ENCODE results near the gene SLC44A2.
"Not testable (repeated sequence)": the region's sequence is repeated elsewhere in the genome, so short reads cannot be mapped to it uniquely, and the experiment has no call there.

SLC44A2 gene

GRCh38 chr19:10648360-10648759 lies 23.0 kb downstream of the SLC44A2 start:
- no peaks in the 10 kb centered on the region for H3K9me3 Mint-ChIP-seq
- intact Hi-C loops (cut with micrococcal nuclease) = no loop called here
- H3K27ac Mint-ChIP-seq = peak overlapping the region; percentile 30
- H3K36me3 Mint-ChIP-seq (ENCODE audit: low read depth) = peaks cover 19% of the 10 kb centered on the region
- peaks cover 12% of the 10 kb centered on the region for H3K27me3 Mint-ChIP-seq
- no peak overlapping the region for H3K4me3 Mint-ChIP-seq
- H3K4me1 Mint-ChIP-seq (ENCODE audit: low read depth) = peaks cover 48% of the 10 kb centered on the region

DNA sequence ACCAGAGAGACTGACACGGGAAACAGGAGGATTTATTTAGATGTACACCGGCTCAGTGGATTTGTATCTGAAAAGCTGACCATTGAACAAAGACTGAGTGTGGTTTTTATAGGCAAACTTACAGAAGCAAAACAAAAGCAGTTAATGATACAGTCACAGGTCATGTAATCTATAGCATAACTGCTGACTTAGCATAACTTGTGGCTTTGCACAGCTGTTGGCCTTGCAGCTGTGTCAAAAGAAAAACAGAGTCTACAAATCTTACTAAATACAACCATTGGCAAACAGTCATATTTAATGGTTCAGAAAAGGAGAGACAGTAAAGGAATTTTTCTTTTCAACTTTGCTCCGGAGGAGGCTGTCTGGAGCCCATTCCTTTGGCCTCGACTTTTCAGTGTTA lies 26.5 kb downstream of the SLC44A2 start:
- no peak overlapping the region for H3K27ac Mint-ChIP-seq
- H3K27me3 Mint-ChIP-seq = no peaks in the 10 kb centered on the region
- intact Hi-C loops (cut with micrococcal nuclease) = no loop called here
- H3K4me3 Mint-ChIP-seq = no peak overlapping the region
- peaks cover 45% of the 10 kb centered on the region for H3K36me3 Mint-ChIP-seq (ENCODE audit: low read depth)
- peaks cover 43% of the 10 kb centered on the region for H3K4me1 Mint-ChIP-seq (ENCODE audit: low read depth)
- no peaks in the 10 kb centered on the region for H3K9me3 Mint-ChIP-seq

GRCh38 chr19:10653482-10653731 lies 28.1 kb downstream of the SLC44A2 start:
- Mint-ChIP-seq H3K27ac (peak overlapping the region; percentile 97), H3K36me3 (ENCODE audit: low read depth) (peaks cover 58% of the 10 kb centered on the region), H3K4me3 (peak overlapping the region; percentile 86), H3K9me3 (no peaks in the 10 kb centered on the region), H3K27me3 (no peaks in the 10 kb centered on the region), H3K4me1 (ENCODE audit: low read depth) (peaks cover 37% of the 10 kb centered on the region)
- intact Hi-C loops (cut with micrococcal nuclease) = loop anchor here (1.0 kb wide), 1 partner anchor 87 kb away; the partner anchor contains the start of gene KRI1

DNA sequence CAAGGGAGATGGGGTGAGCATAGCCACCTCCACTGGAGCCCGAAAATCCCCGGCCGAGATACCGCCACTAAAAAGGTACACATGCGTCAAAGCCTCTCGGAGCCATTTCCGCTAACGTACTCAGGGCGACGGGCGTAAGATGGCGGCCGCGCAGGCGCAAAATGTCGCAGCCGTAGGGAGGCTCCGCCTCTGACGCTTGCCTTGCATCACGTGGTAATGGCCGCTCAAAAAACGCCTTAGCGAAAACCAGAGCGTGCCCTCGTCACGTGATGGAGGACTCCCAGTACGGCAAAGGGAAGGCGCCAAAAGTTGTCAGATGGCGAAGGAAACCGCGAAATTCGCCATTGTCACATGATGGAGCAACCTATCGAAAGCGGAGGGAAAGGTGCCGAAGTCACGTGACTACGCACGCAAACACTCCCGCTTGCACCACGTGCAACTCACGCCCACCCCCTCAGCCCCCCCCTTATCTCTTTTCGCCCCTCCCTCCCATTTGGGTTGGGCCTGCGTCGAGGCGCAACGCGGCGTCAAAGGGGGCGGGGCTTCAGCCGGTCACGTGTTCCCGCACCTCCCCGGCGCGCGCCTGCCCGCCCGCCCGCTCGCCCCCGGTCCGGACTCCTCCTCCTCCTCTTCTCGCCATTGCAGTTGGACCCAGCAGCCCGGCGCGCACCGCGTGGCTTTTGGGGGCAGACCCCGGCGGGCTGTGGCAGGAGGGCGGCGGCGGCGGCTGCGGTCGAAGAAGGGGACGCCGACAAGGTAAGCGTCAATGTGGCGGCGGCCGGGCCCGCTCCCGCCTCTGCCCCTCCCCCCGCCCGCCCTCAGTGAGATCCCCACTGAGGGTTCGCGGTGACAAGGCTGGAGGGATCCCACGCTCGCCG lies 28.6 kb downstream of the SLC44A2 start, which contains the start of gene ILF3:
Gene ILF3 (plus strand): TSS at position 615 of the 878 bp plus-strand sequence. CDS start 16,260 bp downstream, outside the sequence.
- intact Hi-C loops (cut with micrococcal nuclease) = loop anchor here (1.0 kb wide), 1 partner anchor 88 kb away; the partner anchor contains the start of gene KRI1
- Mint-ChIP-seq H3K4me3 (peak within 1 kb of the TSS; percentile 86), H3K9me3 (no peaks in the 10 kb centered on the region), H3K27ac (peak within 1 kb of the TSS; percentile 97), H3K36me3 (ENCODE audit: low read depth) (peaks cover 58% of the 10 kb centered on the region), H3K4me1 (ENCODE audit: low read depth) (peaks cover 35% of the 10 kb centered on the region), H3K27me3 (no peaks in the 10 kb centered on the region)

DNA sequence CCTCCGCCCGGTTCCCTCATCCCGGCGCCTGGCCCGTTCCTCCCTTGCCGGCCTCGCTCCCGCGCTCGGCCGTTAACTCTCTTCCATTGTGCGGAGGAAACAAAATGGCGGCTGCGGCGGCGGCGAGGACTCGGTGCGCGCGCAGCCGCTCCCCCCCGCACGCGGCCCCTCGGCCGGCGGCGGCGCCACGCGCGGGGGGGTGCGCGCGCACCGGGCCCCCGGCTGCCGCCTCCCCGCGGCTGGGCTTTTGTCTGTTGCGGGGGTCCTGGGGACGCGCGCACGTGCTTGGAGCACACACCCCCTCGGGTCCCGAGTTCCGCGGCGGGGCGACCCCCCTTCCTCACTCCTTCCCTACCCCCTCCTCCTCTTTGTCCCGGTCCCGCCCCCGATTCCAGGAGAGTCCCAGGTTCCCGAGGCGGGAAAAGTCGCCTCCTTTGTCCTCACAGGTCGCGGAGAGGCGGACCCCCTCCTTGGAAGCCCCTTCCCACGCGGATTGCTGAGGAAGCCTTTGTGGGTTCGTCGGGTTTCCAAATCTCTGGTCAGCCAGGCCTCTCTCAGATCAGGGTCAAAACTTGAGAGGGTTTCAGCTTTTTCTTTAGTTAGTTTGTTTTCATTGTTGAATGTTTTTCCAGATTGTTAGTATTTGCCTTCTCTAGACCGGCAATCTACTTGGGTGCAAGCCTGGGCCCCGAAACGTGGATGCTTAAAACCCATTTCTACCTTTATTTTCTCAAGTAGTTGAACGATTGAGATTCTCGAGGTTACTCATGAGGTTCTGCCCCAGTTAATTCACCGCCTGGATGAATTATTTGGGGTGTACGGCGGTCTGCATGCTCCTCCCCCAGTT lies 29.5 kb downstream of the SLC44A2 start:
- Mint-ChIP-seq H3K4me3 (peak overlapping the region; percentile 86), H3K4me1 (ENCODE audit: low read depth) (peaks cover 38% of the 10 kb centered on the region), H3K27ac (peak overlapping the region; percentile 97), H3K27me3 (no peaks in the 10 kb centered on the region), H3K36me3 (ENCODE audit: low read depth) (peaks cover 58% of the 10 kb centered on the region), H3K9me3 (no peaks in the 10 kb centered on the region)
- intact Hi-C loops (cut with micrococcal nuclease) = loop anchor here (5.0 kb wide), 1 partner anchor 42 kb away; no protein-coding TSS in a partner anchor

DNA sequence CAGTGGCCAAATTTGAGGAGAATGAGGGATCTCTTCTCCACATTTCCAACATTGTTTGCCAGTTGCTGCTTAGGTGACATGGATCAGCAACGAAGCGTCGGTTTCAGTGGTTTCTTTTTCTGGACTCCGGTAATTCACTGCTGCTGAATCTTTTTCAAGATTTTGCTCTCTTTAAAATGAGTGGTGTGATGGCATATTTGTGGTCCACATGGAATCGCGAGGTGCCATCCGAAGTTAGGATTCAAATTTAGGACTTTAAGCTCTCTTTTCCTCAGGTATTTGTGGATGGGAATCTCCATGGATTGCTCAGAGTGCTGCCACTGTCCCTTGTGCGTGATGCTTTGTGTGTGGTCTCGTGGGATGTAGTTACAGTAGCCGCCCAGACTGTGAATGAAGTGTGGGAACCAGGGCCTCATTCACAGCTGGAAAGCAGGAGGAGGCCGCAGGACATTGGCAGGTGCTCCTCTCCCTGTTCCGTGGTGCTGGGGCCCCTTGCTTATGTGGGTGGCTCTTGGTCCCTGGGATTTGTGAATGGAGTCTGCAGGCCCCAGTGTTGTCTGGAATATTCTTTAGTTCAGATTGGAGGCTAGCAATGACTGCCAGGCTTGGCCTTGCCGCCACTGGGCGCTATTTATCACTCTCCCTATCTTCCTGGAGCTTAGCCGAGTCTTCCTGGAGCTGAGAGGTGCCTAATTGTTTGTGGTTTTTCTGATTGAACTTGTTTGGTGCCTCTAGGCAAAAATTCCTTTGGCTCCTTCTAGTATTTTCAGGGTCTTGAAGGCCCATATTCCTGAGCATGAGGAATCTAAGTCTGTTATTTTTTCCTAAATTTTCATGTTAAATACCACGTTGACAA lies 30.3 kb downstream of the SLC44A2 start:
- H3K27ac Mint-ChIP-seq = peak overlapping the region; percentile 97
- H3K9me3 Mint-ChIP-seq = no peaks in the 10 kb centered on the region
- no peaks in the 10 kb centered on the region for H3K27me3 Mint-ChIP-seq
- peaks cover 66% of the 10 kb centered on the region for H3K36me3 Mint-ChIP-seq (ENCODE audit: low read depth)
- H3K4me1 Mint-ChIP-seq (ENCODE audit: low read depth) = peaks cover 47% of the 10 kb centered on the region
- peak overlapping the region; percentile 86 for H3K4me3 Mint-ChIP-seq
- intact Hi-C loops (cut with micrococcal nuclease) = loop anchor here (5.0 kb wide), 1 partner anchor 42 kb away; no protein-coding TSS in a partner anchor

DNA sequence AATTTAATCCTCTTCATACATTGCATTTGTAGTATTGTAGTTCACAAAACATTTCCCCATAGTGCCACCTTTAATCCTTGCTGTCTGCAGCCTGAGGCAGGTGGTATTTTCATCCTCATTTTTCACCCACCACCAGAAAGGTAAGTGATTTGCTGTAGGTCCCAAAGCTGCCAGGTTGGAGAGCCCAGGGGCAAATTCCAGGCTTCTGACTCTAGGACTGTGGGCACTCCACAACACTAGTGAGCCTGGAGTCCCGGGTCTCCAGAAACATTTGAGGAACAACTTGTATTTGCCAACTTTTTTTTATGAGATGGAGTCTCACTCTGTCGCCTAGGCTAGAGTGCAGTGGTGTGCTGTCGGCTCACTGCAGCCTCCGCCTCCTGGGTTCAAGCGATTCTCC lies 35.0 kb downstream of the SLC44A2 start:
- Mint-ChIP-seq H3K27ac (peak overlapping the region; percentile 24), H3K9me3 (no peaks in the 10 kb centered on the region), H3K36me3 (ENCODE audit: low read depth) (peaks cover 49% of the 10 kb centered on the region), H3K27me3 (no peaks in the 10 kb centered on the region), H3K4me3 (no peak overlapping the region), H3K4me1 (ENCODE audit: low read depth) (peaks cover 56% of the 10 kb centered on the region)
- intact Hi-C loops (cut with micrococcal nuclease) = no loop called here

DNA sequence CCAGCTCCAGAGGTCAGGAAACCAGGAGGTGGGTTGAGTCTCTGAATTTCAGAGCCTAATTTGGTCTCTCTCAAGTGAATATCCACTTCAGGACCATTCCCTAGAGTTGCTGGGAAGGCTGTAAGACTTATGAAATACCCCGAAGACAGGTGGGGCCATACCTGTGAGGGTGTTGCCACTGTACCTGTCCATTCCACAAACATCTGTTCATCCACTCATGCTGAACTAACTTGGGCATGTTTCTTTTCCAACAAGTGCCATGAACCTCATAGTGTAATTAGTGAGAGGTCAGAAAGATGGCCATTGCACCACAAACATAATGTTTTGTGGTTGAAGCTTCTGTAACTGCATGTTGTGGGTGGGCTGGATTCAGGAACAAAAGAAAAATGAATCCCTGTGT lies 36.6 kb downstream of the SLC44A2 start:
- Mint-ChIP-seq H3K4me1 (ENCODE audit: low read depth) (peaks cover 43% of the 10 kb centered on the region), H3K9me3 (no peaks in the 10 kb centered on the region), H3K36me3 (ENCODE audit: low read depth) (peaks cover 43% of the 10 kb centered on the region), H3K27me3 (no peaks in the 10 kb centered on the region), H3K27ac (peak overlapping the region; percentile 15), H3K4me3 (no peak overlapping the region)
- intact Hi-C loops (cut with micrococcal nuclease) = no loop called here

DNA sequence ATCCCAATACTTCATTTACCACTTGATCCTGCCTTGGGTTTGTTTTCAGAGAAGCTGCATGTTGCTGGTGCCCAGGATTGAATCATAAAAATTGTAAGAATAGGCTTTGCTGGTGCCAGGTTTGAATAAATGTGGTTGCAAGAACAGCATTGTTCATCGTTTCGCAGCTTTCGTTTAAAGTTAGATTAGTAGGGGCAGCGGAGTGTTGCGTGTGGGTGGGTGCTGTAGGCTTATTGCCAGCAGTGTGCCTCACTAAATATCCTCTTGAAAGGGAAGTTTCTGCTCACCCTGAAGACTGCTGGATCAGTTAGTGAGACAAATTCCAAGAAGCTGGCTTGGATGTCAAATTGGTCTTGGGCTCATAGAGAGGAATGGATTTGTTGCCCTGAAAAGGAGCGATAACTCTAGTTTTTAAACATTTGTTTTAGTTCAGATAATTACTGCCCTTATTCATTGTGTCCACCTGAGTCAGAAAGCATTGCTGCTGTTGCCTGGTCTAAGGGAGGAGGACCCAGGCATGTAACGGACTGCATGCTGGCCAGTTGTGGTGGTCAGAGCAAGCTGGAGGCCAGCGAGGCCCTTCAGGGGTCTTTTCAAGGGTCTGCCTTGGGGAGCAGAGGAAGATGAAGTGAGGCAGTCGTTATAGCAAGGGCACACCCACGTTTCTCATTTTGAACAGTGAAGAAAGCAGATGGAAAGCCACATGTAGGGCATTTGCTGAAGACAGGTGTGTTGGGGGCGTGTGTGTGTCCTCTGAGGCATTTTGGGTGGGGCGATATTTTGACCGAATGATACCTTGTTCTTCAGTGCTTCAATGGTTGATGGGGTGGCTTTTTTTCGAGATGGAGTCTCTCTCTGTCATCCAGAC lies 37.3 kb downstream of the SLC44A2 start:
- Mint-ChIP-seq H3K4me1 (ENCODE audit: low read depth) (peaks cover 46% of the 10 kb centered on the region), H3K4me3 (no peak overlapping the region), H3K36me3 (ENCODE audit: low read depth) (peaks cover 42% of the 10 kb centered on the region), H3K27ac (no peak overlapping the region), H3K9me3 (no peaks in the 10 kb centered on the region), H3K27me3 (no peaks in the 10 kb centered on the region)
- intact Hi-C loops (cut with micrococcal nuclease) = no loop called here

- H3K27ac Mint-ChIP-seq; intact Hi-C loops (cut with micrococcal nuclease); H3K4me3 Mint-ChIP-seq; H3K9me3 Mint-ChIP-seq; H3K27me3 Mint-ChIP-seq: not testable (repeated sequence)
- Mint-ChIP-seq H3K4me1 (ENCODE audit: low read depth) (peaks cover 52% of the 10 kb centered on the region), H3K36me3 (ENCODE audit: low read depth) (peaks cover 40% of the 10 kb centered on the region)
These were observed 37.9 kb downstream of the SLC44A2 start for GRCh38 chr19:10663252-10663563.

GRCh38 chr19:10667867-10668266 lies 42.5 kb downstream of the SLC44A2 start:
- Mint-ChIP-seq H3K4me3 (no peak overlapping the region), H3K4me1 (ENCODE audit: low read depth) (peaks cover 58% of the 10 kb centered on the region), H3K27ac (no peak overlapping the region)

GRCh38 chr19:10669246-10669645 lies 43.9 kb downstream of the SLC44A2 start:
- Mint-ChIP-seq H3K36me3 (ENCODE audit: low read depth) (peaks cover 65% of the 10 kb centered on the region), H3K4me1 (ENCODE audit: low read depth) (peaks cover 51% of the 10 kb centered on the region), H3K27me3 (no peaks in the 10 kb centered on the region), H3K27ac (no peak overlapping the region), H3K4me3 (no peak overlapping the region), H3K9me3 (no peaks in the 10 kb centered on the region)
- intact Hi-C loops (cut with micrococcal nuclease) = no loop called here

More at GRCh38 chr19:10667867-10668266, 42.5 kb downstream of the SLC44A2 start:
- peaks cover 55% of the 10 kb centered on the region for H3K36me3 Mint-ChIP-seq (ENCODE audit: low read depth)
- intact Hi-C loops (cut with micrococcal nuclease) = no loop called here
- H3K9me3 Mint-ChIP-seq = no peaks in the 10 kb centered on the region
- no peaks in the 10 kb centered on the region for H3K27me3 Mint-ChIP-seq

- Mint-ChIP-seq H3K4me1 (ENCODE audit: low read depth) (peaks cover 51% of the 10 kb centered on the region), H3K9me3 (no peaks in the 10 kb centered on the region), H3K27ac (no peak overlapping the region), H3K36me3 (ENCODE audit: low read depth) (peaks cover 74% of the 10 kb centered on the region), H3K27me3 (no peaks in the 10 kb centered on the region), H3K4me3 (no peak overlapping the region)
- intact Hi-C loops (cut with micrococcal nuclease) = no loop called here
These were observed 44.8 kb downstream of the SLC44A2 start for GRCh38 chr19:10670182-10670581.

All from dendritic cell treated with granulocyte-macrophage colony-stimulating factor and Interleukin-4, amounts not matched to agents 40 ng/mL and 50 ng/mL, for 4 days (primary cell).